Liver (tissue), 2 donors: Measurements from ENCODE around the gene CCDC63.

Experiments used
- CTCF ChIP-seq: fragments of 150-350 bp; IDR thresholded peaks from 2 replicates; pipeline ENCODE4 v1.5.1; 2017; ENCODE audit warnings: improper control_type of control experiment, low read depth, low read length; ENCODE audit not compliant: missing input control
- TF ChIP-seq, protein P1 (sequence below): IDR thresholded peaks from 2 replicates; pipeline ENCODE4 v1.6.1; 2016; ENCODE audit warnings: antibody characterized with exemption
- donor health status: healthy.

DNA sequence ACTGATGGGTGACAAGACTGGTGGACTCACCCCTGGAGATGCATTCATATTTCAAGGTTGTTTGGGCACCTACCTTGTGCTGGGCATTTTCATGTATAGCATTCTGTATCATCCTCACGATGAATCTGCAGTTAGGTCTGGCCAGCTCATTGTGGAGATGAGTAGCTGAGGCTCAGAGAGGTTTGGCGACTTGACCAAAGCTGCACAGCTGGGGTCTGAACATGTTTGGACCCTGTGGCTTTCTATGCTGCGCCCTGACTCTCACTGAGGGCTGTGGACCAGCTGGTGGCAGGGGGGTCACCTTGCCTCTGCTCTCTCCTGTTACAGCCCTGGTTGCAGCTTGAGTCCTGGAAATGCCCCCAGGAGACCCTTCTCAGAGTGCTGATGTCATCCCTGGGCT is 24.9 kb upstream of the CCDC63 start:
- TF ChIP-seq CTCF, result no peak
- TF ChIP-seq, protein P1, sequence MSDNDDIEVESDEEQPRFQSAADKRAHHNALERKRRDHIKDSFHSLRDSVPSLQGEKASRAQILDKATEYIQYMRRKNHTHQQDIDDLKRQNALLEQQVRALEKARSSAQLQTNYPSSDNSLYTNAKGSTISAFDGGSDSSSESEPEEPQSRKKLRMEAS, result no peak
